Measurements from ENCODE around the gene RETREG3. TPM values are rescaled to one million over a fixed set of nuclear protein-coding genes. Genes with fewer than 3 reads are reported as not detected.

Gene RETREG3
- total RNA-seq, 1 experiment from 2014 or later: 38.5 TPM

GRCh38 chr17:42586514-42587230 is 22.5 kb downstream of the RETREG3 start (continued):
- TF ChIP-seq REST (IDR thresholded peaks at IDR 0.05; ENCODE audit: low read depth): no peak
- TF ChIP-seq ZNF274 (IDR thresholded peaks at IDR 0.05; ENCODE audit: low read depth, low read length): no peak
- no peak for TF ChIP-seq FOSL1 (IDR thresholded peaks at IDR 0.05; ENCODE audit: low read depth)

- intact Hi-C loops (cut with micrococcal nuclease): no loop called here
These were observed 23.8 kb downstream of the RETREG3 start for GRCh38 chr17:42585353-42585752.

More at GRCh38 chr17:42585353-42585752, 23.8 kb downstream of the RETREG3 start:
- Histone ChIP-seq H3K27me3 (ENCODE audit: insufficient read depth, low read length) (no peaks in the 10 kb centered on the region), H2AFZ (ENCODE audit: low read depth, low read length, poor library complexity, severe bottlenecking) (no peak overlapping the region), H3K9me3 (ENCODE audit: control insufficient read depth in 1 of 2, insufficient read depth in 1 of 2, low read depth in 1 of 2, low read length in 2 of 2) (no peaks in the 10 kb centered on the region), H3K27ac (ENCODE audit: low read depth, low read length) (no peak overlapping the region), H3K9ac (ENCODE audit: low read length) (no peak overlapping the region), H4K20me1 (ENCODE audit: insufficient read depth) (no peaks in the 10 kb centered on the region), H3K9me2 (ENCODE audit: insufficient read depth) (no peaks in the 10 kb centered on the region), H3K36me3 (ENCODE audit: control insufficient read depth in 1 of 2, insufficient read depth in 2 of 2, low read length in 2 of 2) (peaks cover 23 to 34% of the 10 kb centered on the region in 2 experiments; a peak in 3 of 4 replicates), H3K4me2 (ENCODE audit: low read length) (no peak overlapping the region), H3K4me3 (replicated peaks in 1 of 2; ENCODE audit: low read depth in 1 of 2, low read length in 2 of 2) (no peak overlapping the region), H3K79me2 (ENCODE audit: insufficient read depth, low read length) (no peaks in the 10 kb centered on the region), H3K4me1 (ENCODE audit: control insufficient read depth in 1 of 2, insufficient read depth in 2 of 2, low read length in 2 of 2) (no peaks in the 10 kb centered on the region)
- ChIA-PET POLR2A (no interaction called here), CTCF (no interaction called here), RAD21 (ENCODE audit: low non-redundant PET in 1 of 2, low total read pairs in 2 of 2, uncharacterized antibody in 2 of 2, unreplicated experiment in 2 of 2) (no interaction called here)
- BruUV-seq (replicated peaks): no TSS peak
- no peak for TF ChIP-seq CTCF (IDR thresholded peaks at IDR 0.05 in 2 of 3, conservative IDR thresholded peaks at IDR 0.05 in 1 of 3; ENCODE audit: borderline replicate concordance in 1 of 3, insufficient read depth in 1 of 3, low read depth in 2 of 3, low read length in 2 of 3)
- no peak for TF ChIP-seq ZBTB33 (IDR thresholded peaks at IDR 0.05; ENCODE audit: extremely low read depth, insufficient replicate concordance, low read length)
- no peak for TF ChIP-seq EZH2phosphoT487 (IDR thresholded peaks at IDR 0.05; ENCODE audit: borderline replicate concordance)
- TF ChIP-seq CBX3 (IDR thresholded peaks at IDR 0.05; ENCODE audit: low read depth): no peak
- ATAC-seq (no peak), DNase-seq (ENCODE audit: low read depth, low spot score) (no peak)
